GM21447 (cell line): ENCODE data around the gene IGF1R.

ENCODE experiments used
- ATAC-seq: cut with Tn5 transposase; IDR thresholded peaks from one replicate; pipeline ENCODE4 v1.9.1; 2021; ENCODE audit not compliant: unreplicated experiment

The IGF1R gene

GRCh38 chr15:98724048-98724447 lies 75.7 kb downstream of the IGF1R start:
- no peak for ATAC-seq

GRCh38 chr15:98724494-98724893 lies 76.2 kb downstream of the IGF1R start:
- no peak for ATAC-seq

- no peak for ATAC-seq
These were observed 77.5 kb downstream of the IGF1R start for GRCh38 chr15:98725874-98726273.

GRCh38 chr15:98727115-98728040 lies 79.0 kb downstream of the IGF1R start:
- no peak for ATAC-seq

- no peak for ATAC-seq
These were observed 79.9 kb downstream of the IGF1R start for GRCh38 chr15:98728082-98728810.

- ATAC-seq = no peak
These were observed 80.4 kb downstream of the IGF1R start for GRCh38 chr15:98728811-98729160.

- ATAC-seq = no peak
These were observed 81.2 kb downstream of the IGF1R start for GRCh38 chr15:98729446-98730042.

GRCh38 chr15:98730860-98731711 lies 82.7 kb downstream of the IGF1R start:
- ATAC-seq = no peak

GRCh38 chr15:98731712-98732450 lies 83.5 kb downstream of the IGF1R start:
- ATAC-seq = no peak

DNA sequence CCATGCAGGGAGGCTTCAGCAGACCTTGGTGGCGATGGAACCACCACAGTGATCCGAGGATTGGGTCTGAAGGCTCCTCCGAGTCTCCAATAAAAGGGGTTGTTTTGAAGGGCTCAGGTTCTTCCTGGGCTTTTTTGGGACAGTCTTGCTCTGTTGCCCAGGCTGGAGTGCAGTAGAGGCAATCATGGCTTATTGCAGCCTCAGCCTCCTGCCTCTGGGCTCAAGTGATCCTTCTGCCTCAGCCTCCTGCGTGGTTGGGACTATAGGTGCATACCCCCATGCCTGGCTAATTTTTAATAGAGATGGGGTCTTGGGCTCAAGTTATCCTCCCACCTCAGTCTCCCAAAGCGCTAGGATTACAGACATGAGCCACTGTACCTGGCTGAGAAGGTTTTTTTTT lies 84.8 kb downstream of the IGF1R start:
- ATAC-seq = no peak

DNA sequence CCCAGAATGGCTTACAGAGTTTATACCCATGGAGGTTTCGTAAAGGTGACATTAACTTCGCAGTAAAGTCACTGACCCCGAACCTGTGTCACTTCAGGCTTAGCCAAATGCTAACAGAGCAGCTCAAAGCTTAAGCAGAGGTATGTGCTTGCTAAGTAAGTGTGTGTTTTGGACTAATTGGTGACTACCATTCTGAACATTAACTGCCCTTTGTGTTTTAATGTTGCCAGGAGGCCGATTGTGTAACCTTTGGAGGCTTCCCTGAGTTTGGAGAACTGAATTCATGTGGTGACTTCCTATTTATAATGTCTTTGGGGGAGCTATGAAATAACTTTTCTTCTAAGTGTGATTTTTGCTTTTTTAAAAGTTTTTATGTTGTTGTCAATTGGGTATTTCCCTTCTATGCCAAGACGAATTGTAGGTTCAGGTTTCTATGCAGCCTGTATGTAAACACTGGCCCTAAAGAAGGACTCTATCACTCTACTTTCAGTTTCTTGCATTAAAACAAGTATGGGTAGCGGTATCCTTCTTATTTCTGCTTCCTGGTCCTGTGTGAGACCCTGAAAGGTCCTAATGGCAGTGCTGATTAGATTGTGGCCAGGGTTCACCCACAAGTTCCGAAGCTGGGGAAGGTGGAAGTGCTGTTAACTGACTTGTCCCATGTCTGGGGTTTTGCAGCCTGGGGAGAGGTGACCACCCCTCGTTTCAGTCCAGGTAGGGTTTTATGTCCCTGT lies 86.3 kb downstream of the IGF1R start:
- ATAC-seq = no peak

DNA sequence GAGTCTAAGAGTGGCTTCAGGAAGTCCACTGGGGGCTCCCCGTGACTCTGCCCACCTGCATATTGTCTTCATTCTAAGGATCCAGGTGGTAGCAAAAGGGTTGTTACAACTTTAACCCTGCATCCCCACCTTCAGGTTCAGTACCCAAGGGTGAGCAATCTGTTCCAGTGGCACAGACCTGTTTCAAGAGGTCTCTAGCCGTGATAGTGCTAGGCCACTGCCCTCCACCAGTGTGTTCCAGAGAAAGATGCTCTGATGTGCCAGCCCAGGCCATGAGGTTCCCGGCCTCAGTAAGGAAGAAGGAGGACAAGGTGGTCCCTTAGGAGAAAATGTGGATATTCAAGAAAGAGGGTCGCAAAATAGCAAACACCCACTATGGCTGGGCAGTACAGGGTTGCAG lies 87.0 kb downstream of the IGF1R start:
- ATAC-seq = no peak

DNA sequence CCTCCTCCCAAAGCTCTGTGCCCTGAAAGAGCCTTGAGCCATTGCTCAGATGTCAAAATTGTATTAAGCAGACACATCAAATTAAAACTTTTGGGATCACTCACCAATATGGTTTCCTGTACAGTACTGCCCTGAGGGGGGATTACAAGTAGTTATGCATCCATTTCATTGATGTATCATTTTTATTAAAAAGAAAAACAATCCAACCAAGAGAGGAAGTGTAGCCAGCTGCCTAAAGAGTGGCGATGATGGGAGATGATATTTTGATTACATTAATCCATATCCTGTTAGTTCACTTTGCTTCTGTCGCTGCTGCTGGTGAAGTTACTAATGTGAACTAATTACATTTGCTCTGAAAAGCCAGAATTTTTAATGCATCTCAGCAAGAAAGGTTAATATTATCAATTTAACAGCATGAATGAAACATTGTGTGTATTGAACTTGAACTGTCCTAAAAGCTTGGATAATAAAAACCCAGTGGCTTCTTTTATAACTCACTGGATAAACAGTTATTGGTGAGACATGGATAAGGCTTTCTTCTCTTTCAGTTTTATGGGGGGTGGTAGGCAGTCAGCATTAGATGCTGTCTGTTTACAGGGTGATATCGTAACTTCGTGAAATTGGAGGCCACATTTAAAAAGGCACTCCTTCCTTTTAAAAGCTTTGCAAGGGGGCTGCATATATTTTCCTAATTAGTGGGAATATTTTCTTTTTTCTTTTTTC lies 87.7 kb downstream of the IGF1R start:
- no peak for ATAC-seq

DNA sequence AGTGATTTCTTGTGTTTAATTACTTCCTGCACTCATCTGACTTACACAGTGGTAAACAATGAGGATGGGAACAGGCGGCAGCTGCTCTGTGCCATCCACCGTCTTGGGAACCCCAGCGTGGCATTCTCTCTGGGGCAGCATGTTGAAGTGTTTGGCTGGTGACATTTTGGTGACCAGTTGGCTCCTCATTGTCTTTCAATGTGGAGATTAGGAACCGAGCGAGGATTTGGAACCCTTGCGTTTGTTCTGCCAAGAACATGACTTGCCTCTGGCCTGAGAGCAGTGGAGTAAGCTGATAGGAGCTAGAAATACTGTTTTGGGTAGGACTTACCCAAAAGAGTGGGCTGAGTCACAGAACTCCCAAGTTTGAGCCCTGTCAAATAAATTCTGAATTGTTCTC lies 88.8 kb downstream of the IGF1R start:
- no peak for ATAC-seq

- no peak for ATAC-seq
These were observed 89.4 kb downstream of the IGF1R start for GRCh38 chr15:98737721-98738120.

GRCh38 chr15:98738689-98739401 lies 90.5 kb downstream of the IGF1R start:
- no peak for ATAC-seq

DNA sequence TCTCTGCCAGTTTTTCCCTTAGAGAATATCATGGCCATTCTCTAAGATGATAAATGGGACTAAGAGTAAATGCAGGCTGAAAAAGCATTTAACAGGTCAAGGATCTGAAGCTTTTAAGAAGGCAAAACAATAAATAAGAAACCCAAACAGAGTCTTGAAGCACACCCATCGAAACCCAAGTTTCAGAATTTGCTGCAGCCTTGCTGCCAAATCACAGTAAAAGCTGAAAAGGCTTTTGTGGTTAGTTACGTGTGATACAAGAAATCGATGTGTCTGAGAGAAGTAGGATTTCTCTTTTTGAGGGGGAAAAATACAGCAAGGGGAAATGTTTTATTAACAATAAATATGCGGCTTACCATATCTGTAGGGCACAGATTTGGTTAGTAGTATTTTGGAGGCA lies 92.0 kb downstream of the IGF1R start:
- no peak for ATAC-seq

GRCh38 chr15:98740963-98741362 lies 92.6 kb downstream of the IGF1R start:
- no peak for ATAC-seq
